ENCODE results near the gene NCOA6.

The NCOA6 gene

GRCh38 chr20:34824026-34824425 lies 1.4 kb downstream of the NCOA6 start:
- TF ChIP-seq EZH2 (IDR thresholded peaks at IDR 0.05; ENCODE audit: borderline replicate concordance, low read depth, low read length, severe bottlenecking): no peak
- no peak for TF ChIP-seq CTCF (IDR thresholded peaks at IDR 0.05; ENCODE audit: borderline replicate concordance, extremely low read depth, low read length, poor library complexity, severe bottlenecking)
- no peak for ATAC-seq (ENCODE audit: insufficient read depth, low read depth)
- no peak overlapping the region for H2AFZ ChIP-seq (ENCODE audit: low read depth, low read length)

GRCh38 chr20:34820805-34821578 lies 4.5 kb downstream of the NCOA6 start:
- no peaks in the 10 kb centered on the region for H3K9me3 ChIP-seq (ENCODE audit: insufficient read depth, low read length, severe bottlenecking)
- H3K79me2 ChIP-seq (ENCODE audit: insufficient read depth, low read length): peaks cover 98% of the 10 kb centered on the region
- TF ChIP-seq EZH2 (IDR thresholded peaks at IDR 0.05; ENCODE audit: borderline replicate concordance, low read depth, low read length, severe bottlenecking): no peak
- no peak for TF ChIP-seq CTCF (IDR thresholded peaks at IDR 0.05; ENCODE audit: borderline replicate concordance, extremely low read depth, low read length, poor library complexity, severe bottlenecking)
- ATAC-seq (ENCODE audit: insufficient read depth, low read depth) (no peak), DNase-seq (no peak)
- H2AFZ ChIP-seq (ENCODE audit: low read depth, low read length): no peak overlapping the region
- no peak overlapping the region for H3K9ac ChIP-seq (ENCODE audit: low read depth, low read length)
- no peak overlapping the region for H3K4me2 ChIP-seq (ENCODE audit: insufficient read depth, low read length)
- no peaks in the 10 kb centered on the region for H3K27me3 ChIP-seq (ENCODE audit: insufficient read depth, low read length, poor library complexity)
- H3K27ac ChIP-seq (ENCODE audit: low read length): no peak overlapping the region
- H3K36me3 ChIP-seq (ENCODE audit: insufficient read depth, low read length): peaks cover 3% of the 10 kb centered on the region
- peaks cover 35% of the 10 kb centered on the region for H3K4me1 ChIP-seq (ENCODE audit: insufficient read depth, low read length)
- H4K20me1 ChIP-seq (ENCODE audit: insufficient read depth, low read length): peaks cover 68% of the 10 kb centered on the region
- H3K4me3 ChIP-seq (ENCODE audit: low read depth in 1 of 2, low read length in 2 of 2): no peak overlapping the region

More at GRCh38 chr20:34824026-34824425, 1.4 kb downstream of the NCOA6 start:
- Histone ChIP-seq H3K9ac (ENCODE audit: low read depth, low read length) (peak overlapping the region; percentile 88), H4K20me1 (ENCODE audit: insufficient read depth, low read length) (peaks cover 47% of the 10 kb centered on the region), H3K4me1 (ENCODE audit: insufficient read depth, low read length) (peaks cover 38% of the 10 kb centered on the region), H3K27me3 (ENCODE audit: insufficient read depth, low read length, poor library complexity) (no peaks in the 10 kb centered on the region), H3K36me3 (ENCODE audit: insufficient read depth, low read length) (peaks cover 3% of the 10 kb centered on the region), H3K79me2 (ENCODE audit: insufficient read depth, low read length) (peaks cover 68% of the 10 kb centered on the region), H3K9me3 (ENCODE audit: insufficient read depth, low read length, severe bottlenecking) (no peaks in the 10 kb centered on the region), H3K4me3 (ENCODE audit: low read depth in 1 of 2, low read length in 2 of 2) (peak overlapping the region; percentile 70 to 85), H3K27ac (ENCODE audit: low read length) (peak overlapping the region; percentile 83; the same call in 1 of the 2 replicates), H3K4me2 (ENCODE audit: insufficient read depth, low read length) (peak overlapping the region; percentile 89)
- no peak for DNase-seq

- Histone ChIP-seq H4K20me1 (ENCODE audit: insufficient read depth, low read length) (peaks cover 70% of the 10 kb centered on the region), H3K9me3 (ENCODE audit: insufficient read depth, low read length, severe bottlenecking) (no peaks in the 10 kb centered on the region), H3K4me2 (ENCODE audit: insufficient read depth, low read length) (no peak overlapping the region), H3K27me3 (ENCODE audit: insufficient read depth, low read length, poor library complexity) (no peaks in the 10 kb centered on the region), H3K79me2 (ENCODE audit: insufficient read depth, low read length) (peaks cover 99% of the 10 kb centered on the region), H3K9ac (ENCODE audit: low read depth, low read length) (no peak overlapping the region), H2AFZ (ENCODE audit: low read depth, low read length) (no peak overlapping the region), H3K36me3 (ENCODE audit: insufficient read depth, low read length) (no peaks in the 10 kb centered on the region; the same call in 1 of the 2 replicates), H3K4me1 (ENCODE audit: insufficient read depth, low read length) (peaks cover 11% of the 10 kb centered on the region), H3K4me3 (ENCODE audit: low read depth in 1 of 2, low read length in 2 of 2) (no peak overlapping the region), H3K27ac (ENCODE audit: low read length) (no peak overlapping the region)
- ATAC-seq (ENCODE audit: insufficient read depth, low read depth): no peak
- DNase-seq: no peak
- TF ChIP-seq EZH2 (IDR thresholded peaks at IDR 0.05; ENCODE audit: borderline replicate concordance, low read depth, low read length, severe bottlenecking) (no peak), CTCF (IDR thresholded peaks at IDR 0.05; ENCODE audit: borderline replicate concordance, extremely low read depth, low read length, poor library complexity, severe bottlenecking) (no peak)
These were observed 7.7 kb downstream of the NCOA6 start for GRCh38 chr20:34817801-34818200.

Measured in DND-41 (cell line).